ENCODE data around the gene AGAP5. TPM values are rescaled to one million over a fixed set of nuclear protein-coding genes. Genes with fewer than 3 reads are reported as not detected.
"Not testable (repeated sequence)": the region's sequence is repeated elsewhere in the genome, so short reads cannot be mapped to it uniquely, and the experiment has no call there.

Gene AGAP5
- total RNA-seq, 1 experiment from 2014 or later, result 3.1 TPM

- peaks cover 50% of the 10 kb centered on the region for H3K36me3 ChIP-seq
- H3K9me3 ChIP-seq, DNase-seq, H3K27me3 ChIP-seq, H3K4me3 ChIP-seq: not testable (repeated sequence)
Observed at GRCh38 chr10:73720561-73720960, 22.7 kb upstream of the AGAP5 start.

- Histone ChIP-seq H3K27me3 (no peaks in the 10 kb centered on the region), H3K36me3 (peaks cover 51% of the 10 kb centered on the region), H3K4me3 (no peak overlapping the region), H3K9me3 (no peaks in the 10 kb centered on the region)
- no peak for DNase-seq
Observed at GRCh38 chr10:73717556-73717955, 19.6 kb upstream of the AGAP5 start.

GRCh38 chr10:73716251-73716650 is 18.3 kb upstream of the AGAP5 start:
- H3K9me3 ChIP-seq, result no peaks in the 10 kb centered on the region
- H3K4me3 ChIP-seq, result no peak overlapping the region
- H3K36me3 ChIP-seq, result peaks cover 43% of the 10 kb centered on the region
- no peak for DNase-seq
- no peaks in the 10 kb centered on the region for H3K27me3 ChIP-seq

- H3K4me3 ChIP-seq, DNase-seq, H3K27me3 ChIP-seq, H3K9me3 ChIP-seq: not testable (repeated sequence)
- H3K36me3 ChIP-seq, result peaks cover 36% of the 10 kb centered on the region
Observed at GRCh38 chr10:73715179-73716156, 17.6 kb upstream of the AGAP5 start.

- DNase-seq, H3K4me3 ChIP-seq, H3K27me3 ChIP-seq, H3K9me3 ChIP-seq: not testable (repeated sequence)
- peaks cover 29% of the 10 kb centered on the region for H3K36me3 ChIP-seq
Observed at GRCh38 chr10:73714483-73714882, 16.6 kb upstream of the AGAP5 start.

GRCh38 chr10:73713912-73714311 is 16.0 kb upstream of the AGAP5 start:
- not testable (repeated sequence) for H3K27me3 ChIP-seq, H3K9me3 ChIP-seq, H3K4me3 ChIP-seq, DNase-seq
- peaks cover 29% of the 10 kb centered on the region for H3K36me3 ChIP-seq

GRCh38 chr10:73711683-73712082 is 13.8 kb upstream of the AGAP5 start:
- DNase-seq, H3K4me3 ChIP-seq, H3K27me3 ChIP-seq, H3K9me3 ChIP-seq: not testable (repeated sequence)
- peaks cover 14% of the 10 kb centered on the region for H3K36me3 ChIP-seq

DNA sequence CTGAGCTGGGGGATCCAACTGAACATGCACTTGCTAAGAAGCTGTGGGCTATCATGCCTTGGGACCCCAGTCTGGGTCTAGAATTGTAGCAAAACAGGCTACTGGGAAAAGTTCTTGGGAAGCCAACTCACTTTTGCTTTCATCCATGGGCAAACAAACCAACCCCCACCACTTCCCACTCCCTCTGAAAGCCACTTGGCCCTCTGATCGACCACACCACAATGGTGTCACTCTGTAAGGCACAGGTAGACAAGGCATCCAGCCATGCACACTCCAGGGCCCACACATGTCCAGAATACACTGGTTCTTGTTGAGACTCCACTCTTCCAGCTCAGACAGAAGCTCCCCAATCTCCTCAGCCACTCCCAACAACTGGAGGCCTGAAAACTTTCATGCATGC is 10.2 kb upstream of the AGAP5 start:
- H3K4me3 ChIP-seq, DNase-seq, H3K9me3 ChIP-seq, H3K36me3 ChIP-seq, H3K27me3 ChIP-seq: not testable (repeated sequence)

GRCh38 chr10:73707628-73708027 is 9.7 kb upstream of the AGAP5 start:
- not testable (repeated sequence) for DNase-seq, H3K27me3 ChIP-seq, H3K36me3 ChIP-seq, H3K9me3 ChIP-seq, H3K4me3 ChIP-seq

DNA sequence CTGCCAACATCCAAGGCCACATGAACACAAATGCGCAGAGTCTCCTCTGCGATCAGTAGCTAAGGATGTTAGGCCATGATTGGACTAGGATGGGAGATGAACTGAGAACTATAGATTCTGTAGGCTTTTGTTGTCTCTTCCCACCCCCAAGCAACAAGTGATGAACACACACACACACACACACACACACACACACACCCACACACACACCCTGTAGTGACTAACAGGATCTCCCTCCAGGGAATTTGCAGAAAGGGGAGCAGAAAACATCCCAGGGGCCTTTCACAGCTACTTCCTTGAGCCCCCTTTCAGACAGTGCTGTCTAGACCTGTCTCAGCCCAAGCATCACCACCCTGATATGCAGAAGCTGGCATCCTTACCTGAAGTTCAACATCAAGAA is 8.6 kb upstream of the AGAP5 start:
- H3K27me3 ChIP-seq, H3K9me3 ChIP-seq, H3K36me3 ChIP-seq, DNase-seq, H3K4me3 ChIP-seq: not testable (repeated sequence)

GRCh38 chr10:73705506-73706072 is 7.7 kb upstream of the AGAP5 start:
- H3K27me3 ChIP-seq, H3K4me3 ChIP-seq, H3K9me3 ChIP-seq, H3K36me3 ChIP-seq, DNase-seq: not testable (repeated sequence)

- DNase-seq, H3K36me3 ChIP-seq, H3K4me3 ChIP-seq, H3K27me3 ChIP-seq, H3K9me3 ChIP-seq: not testable (repeated sequence)
Observed at GRCh38 chr10:73703924-73704323, 6.0 kb upstream of the AGAP5 start.

- not testable (repeated sequence) for H3K9me3 ChIP-seq, H3K36me3 ChIP-seq, H3K4me3 ChIP-seq, H3K27me3 ChIP-seq, DNase-seq
Observed at GRCh38 chr10:73698819-73699218, 910 bp upstream of the AGAP5 start.

DNA sequence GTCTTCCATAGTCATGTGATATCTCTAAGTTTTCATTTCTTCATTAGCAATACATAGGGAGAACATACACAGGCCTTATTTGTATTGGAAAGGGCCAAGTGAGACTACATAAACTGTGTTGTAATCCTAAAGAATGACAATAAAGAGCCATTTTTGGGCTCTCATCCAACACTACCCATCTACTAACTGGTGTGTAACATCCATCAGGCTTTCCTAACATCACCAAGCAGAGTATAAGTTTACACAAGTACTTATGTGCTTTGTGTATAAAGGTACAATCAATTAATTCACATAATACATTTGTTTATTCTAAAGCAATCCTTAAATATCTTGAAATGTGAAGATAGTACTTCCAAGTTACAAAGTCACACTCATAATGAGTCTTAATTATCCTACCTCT is 2.6 kb downstream of the AGAP5 start:
- not testable (repeated sequence) for H3K36me3 ChIP-seq, DNase-seq, H3K27me3 ChIP-seq, H3K9me3 ChIP-seq, H3K4me3 ChIP-seq

DNA sequence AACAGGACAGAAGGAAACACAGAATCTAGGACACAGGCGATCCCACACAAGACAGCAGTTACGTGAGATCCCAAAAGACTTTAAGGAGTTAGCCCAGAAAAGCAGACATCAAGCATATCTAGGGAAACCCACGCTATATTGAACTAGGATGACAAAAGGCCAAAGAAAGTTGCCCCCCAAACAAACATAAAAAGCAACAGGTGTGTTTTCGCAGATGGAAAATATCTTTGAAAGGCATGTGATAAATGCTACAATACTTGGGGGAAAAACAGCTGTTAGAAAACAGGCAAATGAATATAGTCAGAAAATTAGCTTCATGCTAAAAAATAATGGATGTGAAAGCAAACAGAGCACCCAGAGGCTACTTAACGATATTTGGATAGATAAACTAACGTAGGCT is 7.2 kb downstream of the AGAP5 start:
- not testable (repeated sequence) for H3K4me3 ChIP-seq, H3K36me3 ChIP-seq, H3K9me3 ChIP-seq, H3K27me3 ChIP-seq, DNase-seq

DNA sequence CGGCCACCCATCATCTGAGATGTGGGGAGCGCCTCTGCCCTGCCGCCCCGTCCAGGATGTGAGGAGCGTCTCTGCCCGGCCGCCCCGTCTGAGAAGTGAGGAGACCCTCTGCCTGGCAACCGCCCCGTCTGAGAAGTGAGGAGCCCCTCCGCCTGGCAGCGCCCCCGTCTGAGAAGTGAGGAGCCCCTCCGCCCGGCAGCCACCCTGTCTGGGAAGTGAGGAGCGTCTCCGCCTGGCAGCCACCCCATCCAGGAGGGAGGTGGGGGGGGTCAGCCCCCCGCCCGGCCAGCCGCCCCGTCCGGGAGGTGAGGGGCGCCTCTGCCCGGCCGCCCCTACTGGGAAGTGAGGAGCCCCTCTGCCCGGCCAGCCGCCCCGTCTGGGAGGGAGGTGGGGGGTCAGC is 8.3 kb downstream of the AGAP5 start:
- not testable (repeated sequence) for H3K27me3 ChIP-seq, DNase-seq, H3K4me3 ChIP-seq, H3K36me3 ChIP-seq, H3K9me3 ChIP-seq

GRCh38 chr10:73687641-73688040 is 10.3 kb downstream of the AGAP5 start:
- H3K9me3 ChIP-seq, DNase-seq, H3K27me3 ChIP-seq, H3K36me3 ChIP-seq, H3K4me3 ChIP-seq: not testable (repeated sequence)

DNA sequence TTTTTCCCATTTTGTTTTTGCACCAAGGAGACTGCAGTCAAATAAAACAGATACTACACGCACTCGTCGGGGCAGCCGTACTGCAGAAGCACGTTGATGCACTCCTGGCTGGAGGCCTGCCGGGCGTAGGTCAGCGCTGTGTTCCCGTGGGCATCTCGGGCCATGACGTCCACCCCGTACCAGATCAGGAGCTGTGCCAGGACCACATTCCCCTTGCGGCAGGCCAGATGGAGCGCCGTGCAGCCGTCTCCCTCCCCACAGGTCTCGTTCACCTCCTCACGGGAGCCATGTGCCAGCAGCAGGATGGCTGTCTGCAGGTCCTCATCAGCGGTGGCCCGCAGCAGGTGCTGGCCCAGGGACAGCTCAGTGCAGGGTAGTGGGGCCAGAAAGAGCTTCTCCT is 23.4 kb downstream of the AGAP5 start:
- H3K36me3 ChIP-seq, DNase-seq: not testable (repeated sequence)

More for the DNA sequence above, 23.4 kb downstream of the AGAP5 start:
- not testable (repeated sequence) for H3K9me3 ChIP-seq, H3K4me3 ChIP-seq, H3K27me3 ChIP-seq

All from MG63 (cell line).